HepG2 (cell line): ENCODE results near the gene CEBPG. TPM values are rescaled to one million over a fixed set of nuclear protein-coding genes. Genes with fewer than 3 reads are reported as not detected.
A peak's percentile ranks its signal among the peaks of the same experiment; 100 is the strongest.

Experiments
- CREB1 ChIP-seq, 2 experiments: fragments of 450-650 bp in 1 of 2; IDR thresholded peaks; 2 replicates each; pipeline ENCODE4 v1.6.1; 2016 to 2017; ENCODE audit warnings: control low read depth in 1 of 2, mild to moderate bottlenecking in 1 of 2, missing compliant biosample characterization in 1 of 2, missing genetic modification characterization in 1 of 2
- HOXD1 ChIP-seq: sonication (generic); formaldehyde crosslinking; IDR thresholded peaks from 2 replicates; pipeline ENCODE4 v1.5.0; 2020; ENCODE audit warnings: missing genetic modification reagents
- LRRFIP1 ChIP-seq: sonication (generic); formaldehyde crosslinking; conservative IDR thresholded peaks from 2 replicates; pipeline ENCODE4 v1.4.0; 2020; ENCODE audit warnings: missing genetic modification reagents
- MYC ChIP-seq: sonication (generic); formaldehyde crosslinking; IDR thresholded peaks from 2 replicates; pipeline ENCODE4 v1.9.0; 2021; ENCODE audit warnings: missing genetic modification reagents, borderline replicate concordance
- NFIC ChIP-seq: IDR thresholded peaks from 2 replicates; pipeline ENCODE4 v1.6.1; 2012; ENCODE audit warnings: mild to moderate bottlenecking, low read length, inconsistent platforms
- NFKB2 ChIP-seq: sonication (generic); formaldehyde crosslinking; IDR thresholded peaks from 2 replicates; pipeline ENCODE4 v1.4.0; 2020; ENCODE audit warnings: missing genetic modification reagents, borderline replicate concordance
- NR0B2 ChIP-seq: sonication (generic); formaldehyde crosslinking; IDR thresholded peaks from 2 replicates; pipeline ENCODE4 v1.4.0; 2020; ENCODE audit warnings: mild to moderate bottlenecking, missing genetic modification reagents
- PHF20 ChIP-seq: sonication (generic); formaldehyde crosslinking; IDR thresholded peaks from 2 replicates; pipeline ENCODE4 v1.5.0; 2020; ENCODE audit warnings: mild to moderate bottlenecking, missing genetic modification reagents
- SRF ChIP-seq: IDR thresholded peaks from 2 replicates; pipeline ENCODE4 v1.6.1; 2011; ENCODE audit warnings: mild to moderate bottlenecking, low read depth, low read length, moderate library complexity
- ZNF101 ChIP-seq: sonication (generic); formaldehyde crosslinking; IDR thresholded peaks from 2 replicates; pipeline ENCODE4 v1.4.0; 2020; ENCODE audit warnings: mild to moderate bottlenecking, low read depth, missing genetic modification reagents, borderline replicate concordance
- ZNF251 ChIP-seq: sonication (generic); formaldehyde crosslinking; IDR thresholded peaks from 2 replicates; pipeline ENCODE4 v1.9.0; 2021; ENCODE audit warnings: mild to moderate bottlenecking, missing genetic modification reagents
- ZNF296 ChIP-seq: sonication (generic); formaldehyde crosslinking; conservative IDR thresholded peaks from 2 replicates; pipeline ENCODE4 v1.5.0; 2020; ENCODE audit warnings: mild to moderate bottlenecking, missing genetic modification reagents
- ZNF362 ChIP-seq: sonication (generic); formaldehyde crosslinking; IDR thresholded peaks from 2 replicates; pipeline ENCODE4 v1.4.0; 2020; ENCODE audit warnings: missing genetic modification reagents, mild to moderate bottlenecking, borderline replicate concordance
- ZNF441 ChIP-seq: sonication (generic); formaldehyde crosslinking; IDR thresholded peaks from 2 replicates; pipeline ENCODE4 v1.7.0; 2021; ENCODE audit warnings: missing genetic modification reagents, borderline replicate concordance
- ZNF510 ChIP-seq: sonication (generic); formaldehyde crosslinking; IDR thresholded peaks from 2 replicates; pipeline ENCODE4 v1.4.0; 2020; ENCODE audit warnings: low read depth, mild to moderate bottlenecking, missing genetic modification reagents
- ZNF543 ChIP-seq: sonication (generic); formaldehyde crosslinking; IDR thresholded peaks from 2 replicates; pipeline ENCODE4 v1.4.0; 2020; ENCODE audit warnings: mild to moderate bottlenecking, missing genetic modification reagents
- ZNF577 ChIP-seq: sonication (generic); formaldehyde crosslinking; IDR thresholded peaks from 2 replicates; pipeline ENCODE4 v1.4.0; 2020; ENCODE audit warnings: mild to moderate bottlenecking, low read depth, missing genetic modification reagents, borderline replicate concordance
- ZSCAN29 ChIP-seq: sonication (generic); formaldehyde crosslinking; conservative IDR thresholded peaks from 2 replicates; pipeline ENCODE4 v1.4.0; 2020; ENCODE audit warnings: mild to moderate bottlenecking, missing genetic modification reagents
- polyA plus RNA-seq, 8 experiments: library from polyadenylated mRNA; depleted of rRNA in 3 of 8; stranded (reverse) in 7 of 8; unstranded in 1 of 8; fragments of >200 nt; fragmentation: Illumina TruSeq in 4 of 8; extraction: Trizol in 4 of 8; gene quantifications; 2 replicates each; pipeline versions ENCODE4 v1.2.1 to v1.2.3, GENCODE V29; 2011 to 2016; ENCODE audit warnings: low read depth in 4 of 8, missing spikeins in 1 of 8, mixed read lengths in 1 of 8; ENCODE audit not compliant: insufficient read depth in 1 of 8
- total RNA-seq, 5 experiments: library from RNA; depleted of rRNA; stranded (reverse); fragments of >200 nt; fragmentation: Illumina TruSeq; extraction: Trizol; gene quantifications; 2 replicates each; pipeline ENCODE4 v1.2.3, GENCODE V29; 2016; ENCODE audit warnings: low read depth in 1 of 5
- TF ChIP-seq, protein P1 (sequence below): sonication (generic); formaldehyde crosslinking; IDR thresholded peaks from 2 replicates; pipeline ENCODE4 v1.8.1; 2022; ENCODE audit warnings: mild to moderate bottlenecking, missing genetic modification reagents
- TF ChIP-seq, protein P2 (sequence below): IDR thresholded peaks from 2 replicates; pipeline ENCODE4 v1.6.1; 2016; ENCODE audit warnings: missing genetic modification reagents, missing compliant biosample characterization

Gene CEBPG
- total and polyA plus RNA-seq, 2 of the 13 experiments (the other 11 are each of a cell fraction or from before 2014, with no cell fraction given), result 25.7 to 34.3 TPM

DNA sequence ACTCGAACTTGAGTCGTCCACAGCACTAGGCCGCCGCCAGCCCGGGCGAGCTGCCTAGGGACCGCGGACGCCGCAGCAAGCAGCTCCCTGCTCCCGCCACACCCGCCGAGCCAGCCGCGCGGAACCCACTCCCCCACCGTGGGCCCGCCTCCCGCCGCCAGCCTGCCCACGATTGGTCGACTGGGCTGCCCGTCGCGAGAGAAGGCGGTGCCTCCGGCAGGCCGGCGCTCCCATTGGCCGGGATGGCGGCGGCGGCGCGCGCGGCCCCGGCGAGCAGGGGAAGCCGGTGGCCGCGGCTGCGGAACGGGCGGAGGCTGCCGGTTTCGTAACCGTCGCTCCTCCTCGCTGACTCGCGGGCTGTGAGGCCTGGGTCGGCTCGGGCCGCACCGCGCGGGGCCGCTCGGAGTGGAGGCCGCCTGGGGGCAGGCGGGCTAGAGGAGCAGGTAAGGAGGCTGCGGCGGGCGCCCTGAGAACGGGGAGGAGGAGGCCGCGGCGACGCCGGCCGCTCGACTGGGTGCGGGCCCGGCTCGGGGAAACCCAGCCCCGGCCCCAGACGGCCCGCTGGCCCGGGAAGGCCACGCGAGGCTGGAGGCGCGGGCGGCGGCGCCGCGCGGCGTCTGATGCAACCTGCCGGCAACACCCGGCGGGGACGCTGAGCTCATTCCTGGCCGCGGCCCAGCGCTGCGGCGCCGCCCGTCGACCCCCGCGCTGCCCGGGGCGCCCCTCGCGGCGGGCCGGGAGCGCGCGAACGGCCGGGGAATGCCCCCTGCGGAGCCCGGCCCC lies at the start of gene CEBPG (continued):
- TF ChIP-seq HOXD1 (0 out of 2 replicates have a peak, but pooled peaks have one; percentile 29), ZNF510 (CRISPR knock-in tag) (no peak), ZNF296 (CRISPR knock-in tag) (no peak), ZSCAN29 (no peak), ZNF251 (CRISPR knock-in tag) (no peak), CREB1 (IDR thresholded peaks at IDR 0.05) (peak; percentile 39; the same call in 1 of the 2 replicates), CREB1 (CRISPR knock-in tag; IDR thresholded peaks at IDR 0.05) (no peak), ZNF101 (no peak), NR0B2 (CRISPR knock-in tag) (no peak), NFIC (no peak), LRRFIP1 (no peak), SRF (no peak), MYC (CRISPR knock-in tag) (peak; percentile 64), ZNF577 (CRISPR knock-in tag) (no peak), ZNF441 (CRISPR knock-in tag) (peak; percentile 19; the same call in 1 of the 2 replicates), NFKB2 (CRISPR knock-in tag) (peak; percentile 49; the same call in 1 of the 2 replicates), ZNF543 (no peak), ZNF362 (CRISPR knock-in tag) (no peak; the same call in 1 of the 2 replicates), PHF20 (CRISPR knock-in tag) (peak; percentile 61)
- TF ChIP-seq, protein P1, sequence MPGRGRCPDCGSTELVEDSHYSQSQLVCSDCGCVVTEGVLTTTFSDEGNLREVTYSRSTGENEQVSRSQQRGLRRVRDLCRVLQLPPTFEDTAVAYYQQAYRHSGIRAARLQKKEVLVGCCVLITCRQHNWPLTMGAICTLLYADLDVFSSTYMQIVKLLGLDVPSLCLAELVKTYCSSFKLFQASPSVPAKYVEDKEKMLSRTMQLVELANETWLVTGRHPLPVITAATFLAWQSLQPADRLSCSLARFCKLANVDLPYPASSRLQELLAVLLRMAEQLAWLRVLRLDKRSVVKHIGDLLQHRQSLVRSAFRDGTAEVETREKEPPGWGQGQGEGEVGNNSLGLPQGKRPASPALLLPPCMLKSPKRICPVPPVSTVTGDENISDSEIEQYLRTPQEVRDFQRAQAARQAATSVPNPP (CRISPR knock-in tag), result no peak; the same call in 1 of the 2 replicates
- TF ChIP-seq, protein P2, sequence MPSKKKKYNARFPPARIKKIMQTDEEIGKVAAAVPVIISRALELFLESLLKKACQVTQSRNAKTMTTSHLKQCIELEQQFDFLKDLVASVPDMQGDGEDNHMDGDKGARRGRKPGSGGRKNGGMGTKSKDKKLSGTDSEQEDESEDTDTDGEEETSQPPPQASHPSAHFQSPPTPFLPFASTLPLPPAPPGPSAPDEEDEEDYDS (CRISPR knock-in tag), result peak; percentile 51; the same call in 1 of the 2 replicates
